ENCODE results near the gene STPG2.

DNA sequence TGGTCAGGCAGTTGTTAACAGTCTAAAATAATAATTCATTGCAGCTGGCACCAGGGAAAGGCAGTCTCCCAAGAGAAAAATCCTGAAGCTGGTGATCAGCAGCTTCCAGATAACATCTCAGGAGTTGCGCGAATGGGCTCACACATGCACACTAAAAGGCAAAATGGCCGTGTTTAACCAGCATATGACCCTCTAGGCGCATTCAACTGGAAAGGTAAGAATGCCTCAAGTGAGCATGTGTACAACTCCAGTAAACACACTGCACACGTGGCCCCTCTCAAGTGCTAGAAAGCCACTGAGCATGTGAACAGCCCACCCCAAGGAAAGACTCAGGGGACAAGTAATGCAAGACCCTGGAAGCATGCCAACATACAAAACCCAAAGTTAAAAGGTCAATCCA is 33.1 kb downstream of the STPG2 start:
- no peak for TF ChIP-seq CHD2 (IDR thresholded peaks at IDR 0.05; ENCODE audit: low read length)
- TF ChIP-seq EZH2 (IDR thresholded peaks at IDR 0.05; ENCODE audit: low read depth, low read length, severe bottlenecking), result no peak
- TF ChIP-seq, protein P1, sequence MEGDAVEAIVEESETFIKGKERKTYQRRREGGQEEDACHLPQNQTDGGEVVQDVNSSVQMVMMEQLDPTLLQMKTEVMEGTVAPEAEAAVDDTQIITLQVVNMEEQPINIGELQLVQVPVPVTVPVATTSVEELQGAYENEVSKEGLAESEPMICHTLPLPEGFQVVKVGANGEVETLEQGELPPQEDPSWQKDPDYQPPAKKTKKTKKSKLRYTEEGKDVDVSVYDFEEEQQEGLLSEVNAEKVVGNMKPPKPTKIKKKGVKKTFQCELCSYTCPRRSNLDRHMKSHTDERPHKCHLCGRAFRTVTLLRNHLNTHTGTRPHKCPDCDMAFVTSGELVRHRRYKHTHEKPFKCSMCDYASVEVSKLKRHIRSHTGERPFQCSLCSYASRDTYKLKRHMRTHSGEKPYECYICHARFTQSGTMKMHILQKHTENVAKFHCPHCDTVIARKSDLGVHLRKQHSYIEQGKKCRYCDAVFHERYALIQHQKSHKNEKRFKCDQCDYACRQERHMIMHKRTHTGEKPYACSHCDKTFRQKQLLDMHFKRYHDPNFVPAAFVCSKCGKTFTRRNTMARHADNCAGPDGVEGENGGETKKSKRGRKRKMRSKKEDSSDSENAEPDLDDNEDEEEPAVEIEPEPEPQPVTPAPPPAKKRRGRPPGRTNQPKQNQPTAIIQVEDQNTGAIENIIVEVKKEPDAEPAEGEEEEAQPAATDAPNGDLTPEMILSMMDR (IDR thresholded peaks at IDR 0.05; ENCODE audit: control extremely low read depth in 1 of 3, insufficient read depth in 1 of 3, low read depth in 1 of 3, low read length in 3 of 3), result no peak
- no peak for TF ChIP-seq POLR2A (IDR thresholded peaks at IDR 0.05; ENCODE audit: control extremely low read depth in 1 of 2, low read depth in 2 of 2, low read length in 2 of 2)
- TF ChIP-seq, protein P2, sequence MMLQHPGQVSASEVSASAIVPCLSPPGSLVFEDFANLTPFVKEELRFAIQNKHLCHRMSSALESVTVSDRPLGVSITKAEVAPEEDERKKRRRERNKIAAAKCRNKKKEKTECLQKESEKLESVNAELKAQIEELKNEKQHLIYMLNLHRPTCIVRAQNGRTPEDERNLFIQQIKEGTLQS (IDR thresholded peaks at IDR 0.05; ENCODE audit: insufficient read depth, low read depth, low read length), result no peak
- TF ChIP-seq SP1 (IDR thresholded peaks at IDR 0.05; ENCODE audit: low read depth, low read length), result no peak
- no peak for TF ChIP-seq RAD21 (IDR thresholded peaks at IDR 0.05 in 1 of 2, conservative IDR thresholded peaks at IDR 0.05 in 1 of 2; ENCODE audit: low read depth in 2 of 2, low read length in 2 of 2)
- no peak for TF ChIP-seq YY1 (IDR thresholded peaks at IDR 0.05; ENCODE audit: low read depth, low read length)
- TF ChIP-seq PHF8 (conservative IDR thresholded peaks at IDR 0.05; ENCODE audit: low read depth, low read length), result no peak
- no peak for TF ChIP-seq ZNF274 (IDR thresholded peaks at IDR 0.05; ENCODE audit: borderline replicate concordance, extremely low read depth, low read length)
- no peak for TF ChIP-seq TEAD4 (IDR thresholded peaks at IDR 0.05; ENCODE audit: low read depth, low read length)
- TF ChIP-seq POLR2AphosphoS5 (IDR thresholded peaks at IDR 0.05; ENCODE audit: low read depth, low read length), result no peak
- no peak for TF ChIP-seq EP300 (IDR thresholded peaks at IDR 0.05; ENCODE audit: borderline replicate concordance in 1 of 2, low read depth in 2 of 2, low read length in 2 of 2)
- TF ChIP-seq, protein P3, sequence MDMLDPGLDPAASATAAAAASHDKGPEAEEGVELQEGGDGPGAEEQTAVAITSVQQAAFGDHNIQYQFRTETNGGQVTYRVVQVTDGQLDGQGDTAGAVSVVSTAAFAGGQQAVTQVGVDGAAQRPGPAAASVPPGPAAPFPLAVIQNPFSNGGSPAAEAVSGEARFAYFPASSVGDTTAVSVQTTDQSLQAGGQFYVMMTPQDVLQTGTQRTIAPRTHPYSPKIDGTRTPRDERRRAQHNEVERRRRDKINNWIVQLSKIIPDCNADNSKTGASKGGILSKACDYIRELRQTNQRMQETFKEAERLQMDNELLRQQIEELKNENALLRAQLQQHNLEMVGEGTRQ (IDR thresholded peaks at IDR 0.05; ENCODE audit: low read length), result no peak

Data from H1 (cell line).